Measurements from ENCODE around the gene PMEPA1. TPM values are rescaled to one million over a fixed set of nuclear protein-coding genes. Genes with fewer than 3 reads are reported as not detected.

The PMEPA1 gene
- total RNA-seq, 1 donor from 2014 or later = 56.8 TPM

DNA sequence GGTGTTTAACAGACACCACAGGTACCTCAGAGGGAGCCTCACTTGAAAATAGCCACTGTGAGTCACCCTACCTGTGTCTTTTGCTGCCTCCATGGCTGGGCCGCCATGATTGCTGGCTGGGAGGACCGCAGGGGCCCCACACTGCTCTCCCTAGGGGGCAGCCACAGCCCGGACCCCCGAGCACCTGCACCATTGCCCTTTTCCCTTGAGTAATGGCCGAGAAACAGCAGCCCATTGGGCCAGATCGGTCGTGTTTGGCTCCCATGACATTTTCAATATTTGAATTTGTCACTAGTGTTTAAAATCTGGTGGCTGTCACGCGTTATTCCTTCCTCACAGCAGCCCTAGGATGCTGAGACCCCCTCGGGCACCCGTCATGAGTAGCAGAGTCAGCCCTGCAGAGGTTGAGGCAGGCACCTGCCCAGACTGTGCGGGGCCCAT, 96.3 kb downstream of the PMEPA1 start:
- Histone ChIP-seq H3K4me3 (no peak overlapping the region), H3K27ac (no peak overlapping the region), H3K4me1 (no peaks in the 10 kb centered on the region), H3K36me3 (no peaks in the 10 kb centered on the region), H3K27me3 (no peaks in the 10 kb centered on the region), H3K9me3 (no peaks in the 10 kb centered on the region)
- TF ChIP-seq, protein P1, sequence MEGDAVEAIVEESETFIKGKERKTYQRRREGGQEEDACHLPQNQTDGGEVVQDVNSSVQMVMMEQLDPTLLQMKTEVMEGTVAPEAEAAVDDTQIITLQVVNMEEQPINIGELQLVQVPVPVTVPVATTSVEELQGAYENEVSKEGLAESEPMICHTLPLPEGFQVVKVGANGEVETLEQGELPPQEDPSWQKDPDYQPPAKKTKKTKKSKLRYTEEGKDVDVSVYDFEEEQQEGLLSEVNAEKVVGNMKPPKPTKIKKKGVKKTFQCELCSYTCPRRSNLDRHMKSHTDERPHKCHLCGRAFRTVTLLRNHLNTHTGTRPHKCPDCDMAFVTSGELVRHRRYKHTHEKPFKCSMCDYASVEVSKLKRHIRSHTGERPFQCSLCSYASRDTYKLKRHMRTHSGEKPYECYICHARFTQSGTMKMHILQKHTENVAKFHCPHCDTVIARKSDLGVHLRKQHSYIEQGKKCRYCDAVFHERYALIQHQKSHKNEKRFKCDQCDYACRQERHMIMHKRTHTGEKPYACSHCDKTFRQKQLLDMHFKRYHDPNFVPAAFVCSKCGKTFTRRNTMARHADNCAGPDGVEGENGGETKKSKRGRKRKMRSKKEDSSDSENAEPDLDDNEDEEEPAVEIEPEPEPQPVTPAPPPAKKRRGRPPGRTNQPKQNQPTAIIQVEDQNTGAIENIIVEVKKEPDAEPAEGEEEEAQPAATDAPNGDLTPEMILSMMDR (IDR thresholded peaks at IDR 0.05) = no peak
- intact Hi-C loops (cut with DNase I) = no loop called here
- peak in 1 of 2 donors; percentile 53 for DNase-seq (ENCODE audit: low spot score in 2 of 2)

DNA sequence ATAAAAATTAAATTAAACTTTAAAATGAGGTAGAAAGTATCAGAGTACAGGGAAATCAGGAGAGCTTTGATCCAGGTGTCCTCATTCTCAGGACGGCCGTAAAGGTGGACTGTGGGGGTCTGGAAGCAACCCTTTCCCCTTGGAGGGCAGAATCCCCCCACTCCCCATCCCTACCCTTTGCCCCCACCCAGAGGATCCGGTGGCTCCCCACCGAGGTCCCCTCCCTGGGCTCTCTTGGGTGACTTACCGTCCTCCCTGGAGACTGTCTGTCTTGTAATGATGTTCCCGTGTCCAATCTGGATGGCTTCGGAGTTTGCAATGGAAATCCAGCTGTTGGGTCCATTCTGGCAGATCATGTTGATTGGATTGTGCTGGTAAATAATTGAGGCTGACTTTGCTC, 96.9 kb downstream of the PMEPA1 start:
- H3K4me3 ChIP-seq = no peak overlapping the region
- H3K9me3 ChIP-seq = no peaks in the 10 kb centered on the region
- no peaks in the 10 kb centered on the region for H3K36me3 ChIP-seq
- intact Hi-C loops (cut with DNase I) = no loop called here
- H3K27me3 ChIP-seq = no peaks in the 10 kb centered on the region
- DNase-seq (ENCODE audit: low spot score in 2 of 2) = peak in 1 of 2 donors; percentile 24
- TF ChIP-seq, protein P1 (IDR thresholded peaks at IDR 0.05) = no peak
- no peaks in the 10 kb centered on the region for H3K4me1 ChIP-seq
- H3K27ac ChIP-seq = no peak overlapping the region

DNA sequence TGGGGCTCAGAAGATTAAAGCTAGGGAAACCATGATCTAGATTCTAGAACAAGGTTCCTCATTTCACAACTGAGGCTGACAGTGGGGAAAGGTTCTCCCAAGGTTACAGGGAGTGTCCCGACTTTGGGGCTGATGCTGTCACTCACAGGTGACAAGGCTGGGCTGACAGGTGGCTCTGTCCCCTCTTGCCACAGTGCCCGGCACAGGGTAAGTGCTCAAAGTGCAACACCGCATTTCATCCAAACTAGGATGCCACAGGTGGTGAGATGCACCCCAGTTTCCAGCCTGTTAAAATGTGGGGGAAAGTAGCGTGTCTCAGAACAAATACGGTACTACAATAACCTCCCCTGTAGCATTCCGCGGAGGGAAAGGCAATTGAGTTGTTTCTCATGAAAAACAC, 97.4 kb downstream of the PMEPA1 start:
- no peak overlapping the region for H3K4me3 ChIP-seq
- H3K36me3 ChIP-seq = no peaks in the 10 kb centered on the region
- peak in 1 of 2 donors; percentile 35 for DNase-seq (ENCODE audit: low spot score in 2 of 2)
- intact Hi-C loops (cut with DNase I) = no loop called here
- no peaks in the 10 kb centered on the region for H3K9me3 ChIP-seq
- TF ChIP-seq, protein P1 (IDR thresholded peaks at IDR 0.05) = no peak
- no peaks in the 10 kb centered on the region for H3K27me3 ChIP-seq
- H3K4me1 ChIP-seq = no peaks in the 10 kb centered on the region
- no peak overlapping the region for H3K27ac ChIP-seq

DNA sequence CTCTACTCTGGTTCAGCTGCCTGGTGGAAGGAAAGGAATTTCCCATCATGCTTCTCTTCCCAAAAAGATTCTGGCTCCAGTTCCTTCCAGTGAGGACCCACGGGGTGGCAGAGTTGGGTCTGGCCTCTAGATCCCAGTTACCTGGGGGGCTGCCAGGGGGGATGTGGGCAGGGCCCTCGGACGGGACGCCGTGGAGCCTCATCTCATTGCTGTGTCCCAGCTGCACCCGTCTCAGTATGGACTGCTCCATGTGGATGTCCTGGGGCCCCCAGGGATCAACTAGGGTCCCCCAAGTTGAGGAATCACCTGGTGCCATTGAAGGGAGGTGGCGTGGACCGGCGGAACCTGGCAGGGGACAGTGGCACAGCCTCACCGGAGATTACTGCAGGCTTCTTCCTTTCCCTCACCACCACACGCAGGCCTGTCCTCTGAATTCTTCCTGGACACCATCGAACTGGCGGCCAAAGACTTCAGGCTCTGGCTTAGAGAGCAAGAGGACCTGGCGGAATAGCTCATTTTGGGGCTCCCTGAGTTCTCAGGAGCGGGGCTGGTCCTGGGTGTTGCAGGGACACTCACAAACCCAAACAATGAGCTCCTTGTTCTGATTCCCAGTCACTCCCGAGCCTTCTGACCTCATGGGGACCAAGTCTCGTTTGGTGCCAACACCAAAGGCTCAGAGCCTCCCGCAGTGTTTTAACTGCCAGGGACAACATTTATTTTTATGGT, 98.1 kb downstream of the PMEPA1 start:
- Histone ChIP-seq H3K4me1 (no peaks in the 10 kb centered on the region), H3K27me3 (no peaks in the 10 kb centered on the region), H3K36me3 (no peaks in the 10 kb centered on the region), H3K9me3 (no peaks in the 10 kb centered on the region), H3K27ac (no peak overlapping the region), H3K4me3 (no peak overlapping the region)
- peak in 1 of 2 donors; percentile 9 for DNase-seq (ENCODE audit: low spot score in 2 of 2)
- TF ChIP-seq, protein P1 (IDR thresholded peaks at IDR 0.05) = no peak
- intact Hi-C loops (cut with DNase I) = no loop called here

DNA sequence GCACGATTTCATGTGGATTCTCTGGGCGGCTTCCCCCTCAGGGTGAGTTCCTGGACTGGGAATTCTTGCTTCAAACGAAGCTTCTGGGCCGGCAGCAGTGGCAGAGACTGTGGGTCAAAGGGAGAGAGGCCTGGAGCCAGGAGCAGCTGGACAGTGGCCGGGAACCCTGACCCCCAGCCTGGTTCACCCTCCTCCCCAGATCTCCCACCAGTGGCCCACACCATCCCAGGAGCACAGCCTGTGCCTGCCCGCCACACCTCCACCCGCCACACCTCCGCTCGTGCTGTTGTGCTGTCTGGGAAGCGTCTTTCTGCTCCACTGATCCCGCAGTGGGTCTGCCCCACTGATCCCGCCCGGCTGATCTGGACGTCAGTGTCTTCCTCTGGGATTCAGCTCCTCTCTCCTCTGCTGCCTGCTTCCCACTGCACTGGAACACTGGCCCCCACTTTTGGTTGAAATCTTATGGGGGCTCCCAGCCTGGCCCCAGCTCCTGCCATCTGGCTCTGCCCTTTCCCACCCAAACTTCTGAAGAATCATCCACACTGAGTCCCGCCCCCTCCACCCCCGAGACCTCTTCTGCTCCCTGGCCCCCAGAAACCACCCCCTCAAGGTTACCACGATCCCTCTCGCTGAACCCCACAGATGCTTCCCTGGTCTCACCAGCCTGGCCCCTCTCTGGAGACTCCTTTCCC, 99.4 kb downstream of the PMEPA1 start:
- TF ChIP-seq, protein P1 (IDR thresholded peaks at IDR 0.05) = no peak
- Histone ChIP-seq H3K4me1 (no peaks in the 10 kb centered on the region), H3K36me3 (no peaks in the 10 kb centered on the region), H3K27me3 (no peaks in the 10 kb centered on the region), H3K27ac (no peak overlapping the region), H3K4me3 (no peak overlapping the region), H3K9me3 (no peaks in the 10 kb centered on the region)
- DNase-seq (ENCODE audit: low spot score in 2 of 2) = no peak
- intact Hi-C loops (cut with DNase I) = no loop called here
